H9 (cell line): Measurements from ENCODE around the gene NRXN3. TPM values are rescaled to one million over a fixed set of nuclear protein-coding genes. Genes with fewer than 3 reads are reported as not detected.

Source experiments
- DNase-seq: peaks from one replicate; pipeline ENCODE4 v3.0.0-alpha.2; 2017
- H2AFZ ChIP-seq: one replicate; pipeline ENCODE4 v1.6.1; 2013; ENCODE audit warnings: mild to moderate bottlenecking, low read length, control low read depth, moderate library complexity
- H2AK5ac ChIP-seq: 2 replicates; pipeline ENCODE4 v1.6.1; 2013; ENCODE audit warnings: low read length, control low read depth, mixed read lengths; ENCODE audit not compliant: insufficient read length
- H2BK120ac ChIP-seq: one replicate; pipeline ENCODE4 v1.6.1; 2013; ENCODE audit warnings: low read depth, mild to moderate bottlenecking, low read length, control low read depth, inconsistent platforms; ENCODE audit not compliant: poor library complexity, severe bottlenecking
- H2BK12ac ChIP-seq: 2 replicates; pipeline ENCODE4 v1.6.1; 2013; ENCODE audit warnings: low read length, control low read depth, mixed read lengths, low read depth; ENCODE audit not compliant: insufficient read length
- H2BK15ac ChIP-seq: 2 replicates; pipeline ENCODE4 v1.6.1; 2013; ENCODE audit warnings: low read depth, low read length, control low read depth
- H2BK20ac ChIP-seq: one replicate; pipeline ENCODE4 v1.6.1; 2013; ENCODE audit warnings: low read depth, mild to moderate bottlenecking, low read length, control low read depth, inconsistent platforms; ENCODE audit not compliant: poor library complexity, severe bottlenecking
- H2BK5ac ChIP-seq: 2 replicates; pipeline ENCODE4 v1.6.1; 2013; ENCODE audit warnings: low read length, control low read depth, mixed read lengths; ENCODE audit not compliant: insufficient read length
- H3K14ac ChIP-seq: 2 replicates; pipeline ENCODE4 v1.6.1; 2013; ENCODE audit warnings: low read length, control low read depth; ENCODE audit not compliant: insufficient read depth
- H3K18ac ChIP-seq: 2 replicates; pipeline ENCODE4 v1.6.1; 2013; ENCODE audit warnings: low read depth, mild to moderate bottlenecking, mixed read lengths, low read length, control low read depth; ENCODE audit not compliant: insufficient read length
- H3K23ac ChIP-seq: 2 replicates; pipeline ENCODE4 v1.6.1; 2013; ENCODE audit warnings: low read length, control low read depth, mixed read lengths, low read depth; ENCODE audit not compliant: insufficient read length
- H3K23me2 ChIP-seq: 2 replicates; pipeline ENCODE4 v1.6.1; 2013; ENCODE audit warnings: low read depth, mild to moderate bottlenecking, mixed read lengths, low read length, control low read depth; ENCODE audit not compliant: insufficient read length, poor library complexity, severe bottlenecking
- H3K27ac ChIP-seq: 2 replicates; pipeline ENCODE4 v1.5.1; 2013; ENCODE audit warnings: low read length, control low read depth, mixed read lengths, low read depth; ENCODE audit not compliant: insufficient read length
- H3K27me3 ChIP-seq: 2 replicates; pipeline ENCODE4 v1.6.1; 2013; ENCODE audit warnings: low read length, control low read depth, inconsistent platforms; ENCODE audit not compliant: insufficient read depth
- H3K4ac ChIP-seq: 2 replicates; pipeline ENCODE4 v1.6.1; 2013; ENCODE audit warnings: low read depth, mild to moderate bottlenecking, control low read depth, inconsistent platforms, low read length, moderate library complexity
- H3K4me1 ChIP-seq: 2 replicates; pipeline ENCODE4 v1.6.1; 2013; ENCODE audit warnings: low read length, control low read depth, inconsistent platforms; ENCODE audit not compliant: insufficient read depth
- H3K4me2 ChIP-seq: 2 replicates; pipeline ENCODE4 v1.6.1; 2013; ENCODE audit warnings: low read length, control low read depth, mixed read lengths; ENCODE audit not compliant: insufficient read length, insufficient read depth
- H3K56ac ChIP-seq: 2 replicates; pipeline ENCODE4 v1.6.1; 2013; ENCODE audit warnings: low read depth, mild to moderate bottlenecking, mixed read lengths, low read length, control low read depth; ENCODE audit not compliant: insufficient read length
- H3K79me1 ChIP-seq: 2 replicates; pipeline ENCODE4 v1.6.1; 2013; ENCODE audit warnings: low read depth, mild to moderate bottlenecking, moderate library complexity, low read length, control low read depth, inconsistent platforms; ENCODE audit not compliant: insufficient read depth, poor library complexity, severe bottlenecking
- H3K79me2 ChIP-seq: 2 replicates; pipeline ENCODE4 v1.6.1; 2013; ENCODE audit warnings: low read length, control low read depth, inconsistent platforms; ENCODE audit not compliant: insufficient read depth
- H3K9ac ChIP-seq: 2 replicates; pipeline ENCODE4 v1.6.1; 2013; ENCODE audit warnings: low read length, control low read depth, mixed read lengths; ENCODE audit not compliant: insufficient read length; ENCODE audit errors: extremely low read depth
- H3K9me3 ChIP-seq: one replicate; pipeline ENCODE4 v1.6.1; 2013; ENCODE audit warnings: low read depth, low read length, inconsistent platforms; ENCODE audit not compliant: control insufficient read depth
- H3T11ph ChIP-seq: one replicate; pipeline ENCODE4 v1.6.1; 2013; ENCODE audit warnings: mild to moderate bottlenecking, low read length, control low read depth, inconsistent platforms
- H4K20me1 ChIP-seq: one replicate; pipeline ENCODE4 v1.6.1; 2013; ENCODE audit not compliant: control insufficient read depth, insufficient read length, insufficient read depth
- H4K5ac ChIP-seq: 2 replicates; pipeline ENCODE4 v1.6.1; 2013; ENCODE audit warnings: low read depth, mild to moderate bottlenecking, mixed read lengths, low read length, control low read depth; ENCODE audit not compliant: insufficient read length
- H4K8ac ChIP-seq: replicated peaks from 2 replicates; pipeline ENCODE4 v1.6.1; 2013; ENCODE audit warnings: low read length, control low read depth, mixed read lengths, low read depth; ENCODE audit not compliant: insufficient read length
- H4K91ac ChIP-seq: 2 replicates; pipeline ENCODE4 v1.6.1; 2013; ENCODE audit warnings: low read depth, mild to moderate bottlenecking, moderate library complexity, mixed read lengths, low read length, control low read depth; ENCODE audit not compliant: insufficient read length
- H3K27ac Mint-ChIP-seq, 3 experiments: 2 replicates in 2 of 3; 3 replicates in 1 of 3; pipeline ENCODE4 v1.8.0; 2020 to 2021; ENCODE audit warnings: mixed read lengths in 3 of 3, mild to moderate bottlenecking in 1 of 3, moderate library complexity in 1 of 3
- H3K27me3 Mint-ChIP-seq: 2 replicates; pipeline ENCODE4 v1.8.0; 2021; ENCODE audit warnings: low read depth, mild to moderate bottlenecking, moderate library complexity, mixed read lengths
- H3K36me3 Mint-ChIP-seq, 3 experiments: 2 replicates in 2 of 3; 3 replicates in 1 of 3; pipeline ENCODE4 v1.8.0; 2020 to 2021; ENCODE audit warnings: low read depth in 3 of 3, mixed read lengths in 3 of 3; ENCODE audit not compliant: insufficient read depth in 1 of 3
- H3K4me1 Mint-ChIP-seq, 2 experiments: 2 replicates each; pipeline ENCODE4 v1.8.0; 2020; ENCODE audit warnings: mixed read lengths in 2 of 2
- H3K4me3 Mint-ChIP-seq, 2 experiments: 2 replicates in 1 of 2; 3 replicates in 1 of 2; pipeline ENCODE4 v1.8.0; 2020 to 2021; ENCODE audit warnings: mild to moderate bottlenecking in 2 of 2, mixed read lengths in 2 of 2, moderate library complexity in 1 of 2
- H3K9me3 Mint-ChIP-seq, 2 experiments: 2 replicates in 1 of 2; 3 replicates in 1 of 2; pipeline ENCODE4 v1.8.0; 2020; ENCODE audit warnings: mild to moderate bottlenecking in 2 of 2, mixed read lengths in 2 of 2, moderate library complexity in 1 of 2
- WGBS: extraction: QIAGEN DNeasy Blood & Tissue Kit; methylation state at CpG from one replicate; pipeline ENCODE4 v1.1.7; 2013; ENCODE audit warnings: missing lambda C conversion rate, low lambda C conversion rate, mixed read lengths; ENCODE audit not compliant: insufficient read length; ENCODE audit errors: extremely low coverage; 5-methylcytosine and 5-hydroxymethylcytosine counted together
- total RNA-seq: library from RNA; stranded (reverse); gene quantifications from 2 replicates; pipeline ENCODE4 v1.2.1, GENCODE V29; 2021
- TF ChIP-seq, protein P1 (sequence below): fragments of 200-600 bp; sonication (generic); conservative IDR thresholded peaks from 3 replicates; pipeline ENCODE4 v1.8.0; 2021; ENCODE audit warnings: antibody characterized with exemption, mild to moderate bottlenecking

NRXN3 gene
- total RNA-seq, 1 experiment from 2014 or later = 1.8 TPM

DNA sequence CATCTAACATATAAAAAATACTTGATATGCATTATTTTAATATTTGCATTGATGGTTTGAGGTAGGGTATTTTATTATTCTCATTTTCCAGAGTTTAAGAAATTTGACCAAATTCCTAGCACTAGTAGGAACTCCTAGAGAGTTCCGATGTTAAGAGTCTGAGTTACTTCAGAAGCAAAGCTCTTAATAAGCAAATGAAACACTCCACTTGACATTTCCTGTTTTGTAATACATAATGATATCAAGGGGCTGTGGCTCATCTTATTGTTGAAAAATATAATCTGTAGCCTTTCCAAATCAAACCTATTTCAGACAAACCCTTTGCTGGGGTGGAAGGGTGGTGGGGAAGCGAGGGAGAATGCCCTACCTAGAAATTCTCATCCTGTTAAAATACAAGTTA lies 1685.6 kb downstream of the NRXN3 start:
- H4K20me1 ChIP-seq = no peaks in the 10 kb centered on the region
- no CpG with 5 or more reads among the region's 2 CpGs for WGBS
- H2BK5ac ChIP-seq = no peak overlapping the region
- no peaks in the 10 kb centered on the region for H3K79me2 ChIP-seq
- Mint-ChIP-seq H3K27ac (no peak overlapping the region), H3K4me1 (peaks cover 0 to 11% of the 10 kb centered on the region in 2 experiments; a peak in 2 of 4 replicates), H3K27me3 (no peaks in the 10 kb centered on the region), H3K9me3 (no peaks in the 10 kb centered on the region), H3K4me3 (no peak overlapping the region), H3K36me3 (no peaks in the 10 kb centered on the region)
- H3K9ac ChIP-seq = no peak overlapping the region
- H2BK20ac ChIP-seq = no peak overlapping the region
- no peak overlapping the region for H3K56ac ChIP-seq
- H4K8ac ChIP-seq = no peak overlapping the region
- H3K18ac ChIP-seq = no peak overlapping the region
- no peak overlapping the region for H3K14ac ChIP-seq
- H2BK15ac ChIP-seq = no peak overlapping the region
- no peak overlapping the region for H3K27ac ChIP-seq
- no peak overlapping the region for H2AFZ ChIP-seq
- no peak overlapping the region for H3K23ac ChIP-seq
- no peaks in the 10 kb centered on the region; the same call in 1 of the 2 replicates for H3K4me1 ChIP-seq
- no peak overlapping the region for H2AK5ac ChIP-seq
- H3K79me1 ChIP-seq = no peaks in the 10 kb centered on the region
- no peak overlapping the region for H3K4me2 ChIP-seq
- H3K23me2 ChIP-seq = no peaks in the 10 kb centered on the region
- H3K27me3 ChIP-seq = no peaks in the 10 kb centered on the region
- no peak overlapping the region for H2BK120ac ChIP-seq
- no peak for DNase-seq
- no peak overlapping the region for H2BK12ac ChIP-seq
- no peak overlapping the region for H4K91ac ChIP-seq
- no peak overlapping the region for H3K4ac ChIP-seq
- no peaks in the 10 kb centered on the region for H3K9me3 ChIP-seq
- TF ChIP-seq, protein P1, sequence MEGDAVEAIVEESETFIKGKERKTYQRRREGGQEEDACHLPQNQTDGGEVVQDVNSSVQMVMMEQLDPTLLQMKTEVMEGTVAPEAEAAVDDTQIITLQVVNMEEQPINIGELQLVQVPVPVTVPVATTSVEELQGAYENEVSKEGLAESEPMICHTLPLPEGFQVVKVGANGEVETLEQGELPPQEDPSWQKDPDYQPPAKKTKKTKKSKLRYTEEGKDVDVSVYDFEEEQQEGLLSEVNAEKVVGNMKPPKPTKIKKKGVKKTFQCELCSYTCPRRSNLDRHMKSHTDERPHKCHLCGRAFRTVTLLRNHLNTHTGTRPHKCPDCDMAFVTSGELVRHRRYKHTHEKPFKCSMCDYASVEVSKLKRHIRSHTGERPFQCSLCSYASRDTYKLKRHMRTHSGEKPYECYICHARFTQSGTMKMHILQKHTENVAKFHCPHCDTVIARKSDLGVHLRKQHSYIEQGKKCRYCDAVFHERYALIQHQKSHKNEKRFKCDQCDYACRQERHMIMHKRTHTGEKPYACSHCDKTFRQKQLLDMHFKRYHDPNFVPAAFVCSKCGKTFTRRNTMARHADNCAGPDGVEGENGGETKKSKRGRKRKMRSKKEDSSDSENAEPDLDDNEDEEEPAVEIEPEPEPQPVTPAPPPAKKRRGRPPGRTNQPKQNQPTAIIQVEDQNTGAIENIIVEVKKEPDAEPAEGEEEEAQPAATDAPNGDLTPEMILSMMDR = no peak
- H3T11ph ChIP-seq = no peak overlapping the region
- H4K5ac ChIP-seq = no peak overlapping the region
